ENCODE results near the gene DMWD. TPM values are rescaled to one million over a fixed set of nuclear protein-coding genes. Genes with fewer than 3 reads are reported as not detected.

DMWD gene
- total and polyA plus RNA-seq, 2 donors (not counting 1 experiment from before 2014, with no cell fraction given) = 25.1 to 86.4 TPM

DNA sequence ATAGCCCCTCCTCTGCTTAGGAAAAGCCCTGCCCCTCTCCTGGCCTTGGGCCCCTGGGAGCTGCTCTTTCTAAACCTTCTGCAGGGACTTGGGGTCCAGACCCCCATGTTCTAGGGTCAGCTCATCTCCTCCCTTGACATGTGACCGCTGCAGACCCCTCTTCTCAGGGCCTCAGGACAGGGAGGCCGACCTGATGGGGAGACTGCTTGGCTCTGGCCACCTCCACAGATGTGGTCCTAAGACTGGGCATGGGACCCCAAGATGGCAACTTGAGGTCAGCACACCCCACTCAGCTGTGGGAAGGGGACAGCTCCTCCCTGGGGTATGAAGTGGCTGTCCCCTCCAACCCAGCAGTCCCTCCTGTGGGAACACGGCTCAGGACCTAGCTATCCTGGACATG, 19.7 kb downstream of the DMWD start:
- Mint-ChIP-seq H3K4me1 (peaks cover 29% of the 10 kb centered on the region), H3K27ac (no peak overlapping the region), H3K9me3 (ENCODE audit: insufficient read depth) (no peaks in the 10 kb centered on the region), H3K27me3 (no peaks in the 10 kb centered on the region), H3K4me3 (no peak overlapping the region)
- H3K4me3 ChIP-seq (ENCODE audit: control extremely low read depth in 1 of 5, extremely low read depth in 1 of 5, insufficient read depth in 1 of 5, low read depth in 2 of 5, low read length in 4 of 5) = no peak overlapping the region
- peaks cover 7 to 28% of the 10 kb centered on the region in 2 donors for H3K4me1 ChIP-seq (ENCODE audit: control insufficient read depth in 2 of 2, insufficient read depth in 2 of 2, low read length in 2 of 2)
- DNase-seq (no peak), ATAC-seq (ENCODE audit: low read depth) (no peak)
- intact Hi-C loops (cut with micrococcal nuclease) = no loop called here
- peaks cover 9% of the 10 kb centered on the region for H4K20me1 ChIP-seq (ENCODE audit: control insufficient read depth, insufficient read depth, low read length, poor library complexity, severe bottlenecking)
- WGBS (ENCODE audit: insufficient coverage) = 100% methylated on average over 2 of the region's 3 CpGs
- no peak overlapping the region for H3K9ac ChIP-seq (ENCODE audit: low read length)
- H3K79me2 ChIP-seq (ENCODE audit: control insufficient read depth, insufficient read depth, low read length) = no peaks in the 10 kb centered on the region
- no peak overlapping the region for H3K27ac ChIP-seq (ENCODE audit: low read length in 2 of 2)
- CTCF ChIA-PET = interaction anchor here (1.0 to 8.3 kb wide), 2 partner anchors 27 to 110 kb away, joined by 3 to 302 read pairs; no protein-coding TSS in a partner anchor
- no peak overlapping the region for H3K4me2 ChIP-seq (replicated peaks; ENCODE audit: low read depth, low read length, poor library complexity, severe bottlenecking)
- no peak for TF ChIP-seq EZH2 (IDR thresholded peaks at IDR 0.05; ENCODE audit: borderline replicate concordance, insufficient read depth, low read depth, low read length, poor library complexity, severe bottlenecking)
- TF ChIP-seq, protein P1, sequence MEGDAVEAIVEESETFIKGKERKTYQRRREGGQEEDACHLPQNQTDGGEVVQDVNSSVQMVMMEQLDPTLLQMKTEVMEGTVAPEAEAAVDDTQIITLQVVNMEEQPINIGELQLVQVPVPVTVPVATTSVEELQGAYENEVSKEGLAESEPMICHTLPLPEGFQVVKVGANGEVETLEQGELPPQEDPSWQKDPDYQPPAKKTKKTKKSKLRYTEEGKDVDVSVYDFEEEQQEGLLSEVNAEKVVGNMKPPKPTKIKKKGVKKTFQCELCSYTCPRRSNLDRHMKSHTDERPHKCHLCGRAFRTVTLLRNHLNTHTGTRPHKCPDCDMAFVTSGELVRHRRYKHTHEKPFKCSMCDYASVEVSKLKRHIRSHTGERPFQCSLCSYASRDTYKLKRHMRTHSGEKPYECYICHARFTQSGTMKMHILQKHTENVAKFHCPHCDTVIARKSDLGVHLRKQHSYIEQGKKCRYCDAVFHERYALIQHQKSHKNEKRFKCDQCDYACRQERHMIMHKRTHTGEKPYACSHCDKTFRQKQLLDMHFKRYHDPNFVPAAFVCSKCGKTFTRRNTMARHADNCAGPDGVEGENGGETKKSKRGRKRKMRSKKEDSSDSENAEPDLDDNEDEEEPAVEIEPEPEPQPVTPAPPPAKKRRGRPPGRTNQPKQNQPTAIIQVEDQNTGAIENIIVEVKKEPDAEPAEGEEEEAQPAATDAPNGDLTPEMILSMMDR (IDR thresholded peaks at IDR 0.05) = no peak
- H2AFZ ChIP-seq (ENCODE audit: insufficient read depth, low read depth, low read length, poor library complexity, severe bottlenecking) = no peak overlapping the region
- POLR2A ChIA-PET = interaction anchor here (0.6 kb wide), 1 partner anchor 35 kb away, joined by 5 read pairs; no protein-coding TSS in a partner anchor
- no peaks in the 10 kb centered on the region for H3K9me3 ChIP-seq (ENCODE audit: control extremely low read depth in 1 of 3, control insufficient read depth in 2 of 3, insufficient read depth in 1 of 3, low read length in 2 of 3)
- peaks cover 0 to 3% (median 1%) of the 10 kb centered on the region in 4 experiments for H3K27me3 ChIP-seq (replicated peaks in 1 of 4; ENCODE audit: control extremely low read depth in 1 of 4, control insufficient read depth in 3 of 4, insufficient read depth in 4 of 4, low read length in 3 of 4)
- peaks cover 0 to 11% of the 10 kb centered on the region in 2 experiments for H3K36me3 ChIP-seq (replicated peaks in 1 of 2; ENCODE audit: control extremely low read depth in 1 of 2, control insufficient read depth in 1 of 2, extremely low read depth in 1 of 2, insufficient read depth in 2 of 2, low read length in 1 of 2)

DNA sequence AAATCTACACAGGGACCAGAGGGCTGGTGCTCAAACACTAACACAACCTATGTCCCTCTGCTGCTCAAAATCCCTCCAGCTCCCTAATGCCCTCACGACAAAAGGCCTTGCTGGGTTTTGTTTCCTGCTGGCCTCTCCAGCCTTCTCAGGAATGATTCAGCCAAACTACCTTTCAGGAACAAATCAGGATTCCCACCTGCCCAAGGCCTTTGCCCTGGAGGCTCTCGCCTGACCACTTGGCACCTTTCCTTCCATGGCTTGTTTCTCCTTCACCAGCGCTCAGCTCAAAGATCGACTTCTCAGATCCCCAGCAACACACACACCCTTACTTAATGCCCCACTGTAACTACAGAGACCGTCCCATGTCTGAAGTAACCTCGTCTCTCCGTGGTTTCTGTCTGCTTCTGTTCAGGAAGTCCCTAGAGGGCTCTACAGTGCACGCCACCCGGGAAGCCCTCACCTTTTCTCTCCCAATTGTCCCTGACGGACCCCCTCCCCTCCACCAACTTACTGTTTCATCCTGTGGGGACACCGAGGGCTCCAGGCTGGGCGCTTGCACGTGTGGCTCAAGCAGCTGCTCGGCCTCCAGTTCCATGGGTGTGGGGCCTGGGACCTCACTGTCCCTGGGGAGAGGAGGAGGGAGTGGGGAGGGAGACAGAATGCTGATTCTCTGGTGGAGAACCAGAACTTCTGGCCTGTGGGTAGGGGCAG, 20.4 kb downstream of the DMWD start:
- H3K27ac Mint-ChIP-seq = peak overlapping the region; percentile 28

More for the DNA sequence above, 20.4 kb downstream of the DMWD start:
- peaks cover 3% of the 10 kb centered on the region for H4K20me1 ChIP-seq (ENCODE audit: control insufficient read depth, insufficient read depth, low read length, poor library complexity, severe bottlenecking)
- no peaks in the 10 kb centered on the region for H3K9me3 ChIP-seq (ENCODE audit: control extremely low read depth in 1 of 3, control insufficient read depth in 2 of 3, insufficient read depth in 1 of 3, low read length in 2 of 3)
- TF ChIP-seq EZH2 (IDR thresholded peaks at IDR 0.05; ENCODE audit: borderline replicate concordance, insufficient read depth, low read depth, low read length, poor library complexity, severe bottlenecking) = no peak
- TF ChIP-seq, protein P1 (IDR thresholded peaks at IDR 0.05) = no peak
- H3K4me2 ChIP-seq (replicated peaks; ENCODE audit: low read depth, low read length, poor library complexity, severe bottlenecking) = no peak overlapping the region
- intact Hi-C loops (cut with micrococcal nuclease) = no loop called here
- peaks cover 12 to 32% of the 10 kb centered on the region in 2 donors for H3K4me1 ChIP-seq (ENCODE audit: control insufficient read depth in 2 of 2, insufficient read depth in 2 of 2, low read length in 2 of 2)
- Mint-ChIP-seq H3K9me3 (ENCODE audit: insufficient read depth) (no peaks in the 10 kb centered on the region), H3K4me1 (peaks cover 29% of the 10 kb centered on the region), H3K4me3 (peak overlapping the region; percentile 14), H3K27me3 (no peaks in the 10 kb centered on the region)
- peaks cover 0 to 5% of the 10 kb centered on the region in 2 experiments for H3K36me3 ChIP-seq (replicated peaks in 1 of 2; ENCODE audit: control extremely low read depth in 1 of 2, control insufficient read depth in 1 of 2, extremely low read depth in 1 of 2, insufficient read depth in 2 of 2, low read length in 1 of 2)
- peaks cover 0 to 9% (median 4%) of the 10 kb centered on the region in 4 experiments for H3K27me3 ChIP-seq (replicated peaks in 1 of 4; ENCODE audit: control extremely low read depth in 1 of 4, control insufficient read depth in 3 of 4, insufficient read depth in 4 of 4, low read length in 3 of 4)
- no peak overlapping the region for H3K27ac ChIP-seq (ENCODE audit: low read length in 2 of 2)
- no peak overlapping the region for H3K9ac ChIP-seq (ENCODE audit: low read length)
- DNase-seq (no peak), ATAC-seq (ENCODE audit: low read depth) (no peak)
- ChIA-PET CTCF (interaction anchor here (0.6 to 8.3 kb wide), 3 partner anchors 21 to 110 kb away, joined by 3 to 302 read pairs (median 3); partner anchors contain the start of gene DMWD), POLR2A (no interaction called here)
- H3K79me2 ChIP-seq (ENCODE audit: control insufficient read depth, insufficient read depth, low read length) = no peaks in the 10 kb centered on the region
- H2AFZ ChIP-seq (ENCODE audit: insufficient read depth, low read depth, low read length, poor library complexity, severe bottlenecking) = no peak overlapping the region
- no peak overlapping the region for H3K4me3 ChIP-seq (ENCODE audit: control extremely low read depth in 1 of 5, extremely low read depth in 1 of 5, insufficient read depth in 1 of 5, low read depth in 2 of 5, low read length in 4 of 5)
- WGBS (ENCODE audit: insufficient coverage) = 58% methylated on average over 12 of the region's 14 CpGs
